Adrenal gland (tissue), 5 donors: ENCODE results near the gene LRRC71.

Experiments used
- POLR2A ChIP-seq, 2 donors: fragments of 450-650 bp; IDR thresholded peaks; one replicate each; pipeline ENCODE4 v1.6.1; 2017; ENCODE audit warnings: antibody characterized with exemption in 2 of 2, mild to moderate bottlenecking in 2 of 2, moderate library complexity in 1 of 2
- TF ChIP-seq, protein P1 (sequence below), 6 experiments: fragments of 450-650 bp in 4 of 6; fragments of 200-600 bp in 2 of 6; sonication (generic) in 1 of 6; IDR thresholded peaks; 1 replicate in 5 of 6; 2 replicates in 1 of 6; pipeline versions ENCODE4 v1.5.1 to v1.8.0; 2016 to 2021; ENCODE audit warnings: antibody characterized with exemption in 6 of 6, mild to moderate bottlenecking in 2 of 6, moderate library complexity in 1 of 6
- donor health status: DM: no; HTN: no; CAD: no.

GRCh38 chr1:156899956-156900718 lies 20.3 kb upstream of the LRRC71 start:
- TF ChIP-seq POLR2A (IDR thresholded peaks at IDR 0.05): no peak
- TF ChIP-seq, protein P1, sequence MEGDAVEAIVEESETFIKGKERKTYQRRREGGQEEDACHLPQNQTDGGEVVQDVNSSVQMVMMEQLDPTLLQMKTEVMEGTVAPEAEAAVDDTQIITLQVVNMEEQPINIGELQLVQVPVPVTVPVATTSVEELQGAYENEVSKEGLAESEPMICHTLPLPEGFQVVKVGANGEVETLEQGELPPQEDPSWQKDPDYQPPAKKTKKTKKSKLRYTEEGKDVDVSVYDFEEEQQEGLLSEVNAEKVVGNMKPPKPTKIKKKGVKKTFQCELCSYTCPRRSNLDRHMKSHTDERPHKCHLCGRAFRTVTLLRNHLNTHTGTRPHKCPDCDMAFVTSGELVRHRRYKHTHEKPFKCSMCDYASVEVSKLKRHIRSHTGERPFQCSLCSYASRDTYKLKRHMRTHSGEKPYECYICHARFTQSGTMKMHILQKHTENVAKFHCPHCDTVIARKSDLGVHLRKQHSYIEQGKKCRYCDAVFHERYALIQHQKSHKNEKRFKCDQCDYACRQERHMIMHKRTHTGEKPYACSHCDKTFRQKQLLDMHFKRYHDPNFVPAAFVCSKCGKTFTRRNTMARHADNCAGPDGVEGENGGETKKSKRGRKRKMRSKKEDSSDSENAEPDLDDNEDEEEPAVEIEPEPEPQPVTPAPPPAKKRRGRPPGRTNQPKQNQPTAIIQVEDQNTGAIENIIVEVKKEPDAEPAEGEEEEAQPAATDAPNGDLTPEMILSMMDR (IDR thresholded peaks at IDR 0.05): no peak
